ENCODE data around the gene RHPN2. TPM values are rescaled to one million over a fixed set of nuclear protein-coding genes. Genes with fewer than 3 reads are reported as not detected.
A peak's percentile ranks its signal among the peaks of the same experiment; 100 is the strongest.
"Not testable (repeated sequence)": the region's sequence is repeated elsewhere in the genome, so short reads cannot be mapped to it uniquely, and the experiment has no call there.

RHPN2 gene
- total RNA-seq, 3 donors from 2014 or later: 1.4 to 55.3 (median 35.4) TPM

DNA sequence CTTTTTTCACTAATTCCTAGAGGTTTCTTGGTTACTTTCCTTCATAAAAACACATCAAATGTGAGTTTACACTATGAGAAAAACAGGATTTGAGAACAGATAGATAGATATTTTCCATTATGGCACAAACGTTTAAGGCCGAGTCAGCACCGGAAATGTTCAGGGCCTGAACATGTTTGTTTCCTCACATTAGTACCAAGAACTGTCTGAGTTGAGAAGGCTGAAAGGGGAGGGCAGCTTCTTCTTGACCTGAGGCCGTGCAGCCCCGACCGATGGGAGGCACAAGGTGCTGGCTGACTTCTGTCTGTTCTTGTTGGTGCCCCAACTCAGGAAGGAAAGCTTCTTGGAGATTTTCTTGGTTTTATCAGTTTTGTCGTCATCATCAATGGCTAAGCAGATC lies 84.9 kb downstream of the RHPN2 start:
- H3K9me3 ChIP-seq; H3K36me3 ChIP-seq; H3K27me3 ChIP-seq; H3K4me1 ChIP-seq; H3K4me3 ChIP-seq; intact Hi-C loops (cut with DNase I; ENCODE audit: low total_unique reads); H3K27ac ChIP-seq; DNase-seq (ENCODE audit: low spot score in 2 of 2): not testable (repeated sequence)

GRCh38 chr19:32977813-32978212 lies 86.9 kb downstream of the RHPN2 start:
- H3K27me3 ChIP-seq; H3K4me3 ChIP-seq; DNase-seq (ENCODE audit: low spot score in 2 of 2); intact Hi-C loops (cut with DNase I; ENCODE audit: low total_unique reads); H3K9me3 ChIP-seq; H3K4me1 ChIP-seq; H3K36me3 ChIP-seq: not testable (repeated sequence)
- H3K27ac ChIP-seq: peak overlapping the region; percentile 64 to 73

GRCh38 chr19:32977280-32977679 lies 87.4 kb downstream of the RHPN2 start:
- H3K4me1 ChIP-seq: no peaks in the 10 kb centered on the region
- peak in 1 of 2 donors; percentile 60 for DNase-seq (ENCODE audit: low spot score in 2 of 2)

DNA sequence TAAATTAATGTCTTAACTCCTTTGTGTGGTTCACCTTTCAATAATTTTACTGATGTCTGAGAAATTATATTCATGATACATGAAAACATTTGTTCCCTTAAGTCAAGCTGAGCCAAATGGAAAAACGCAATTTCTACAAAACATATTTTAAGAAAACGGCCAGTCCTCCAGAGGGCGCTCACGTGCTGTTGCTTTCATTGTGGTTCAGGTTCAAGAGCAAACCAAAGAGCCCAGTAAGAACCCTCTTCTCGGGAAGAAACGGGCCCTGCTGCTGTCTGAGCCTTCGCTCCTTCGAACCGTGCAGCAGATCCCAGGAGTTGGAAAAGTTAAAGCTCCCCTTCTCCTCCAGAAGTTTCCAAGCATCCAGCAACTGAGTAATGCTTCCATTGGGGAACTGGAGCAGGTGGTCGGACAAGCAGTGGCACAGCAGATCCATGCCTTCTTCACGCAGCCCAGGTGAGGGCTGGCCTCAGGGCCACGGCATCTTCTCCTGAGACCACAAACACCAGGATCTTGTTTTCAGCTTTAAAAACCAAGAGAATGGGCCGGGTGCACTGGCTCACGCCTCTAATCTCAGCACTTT lies 88.4 kb downstream of the RHPN2 start:
- Histone ChIP-seq H3K9me3 (no peaks in the 10 kb centered on the region), H3K27ac (peak overlapping the region; percentile 73 to 75), H3K36me3 (no peaks in the 10 kb centered on the region), H3K27me3 (no peaks in the 10 kb centered on the region), H3K4me1 (no peaks in the 10 kb centered on the region), H3K4me3 (no peak overlapping the region)
- TF ChIP-seq POLR2A (IDR thresholded peaks at IDR 0.05) (no peak), POLR2AphosphoS5 (IDR thresholded peaks at IDR 0.05) (no peak)
- TF ChIP-seq, protein P1, sequence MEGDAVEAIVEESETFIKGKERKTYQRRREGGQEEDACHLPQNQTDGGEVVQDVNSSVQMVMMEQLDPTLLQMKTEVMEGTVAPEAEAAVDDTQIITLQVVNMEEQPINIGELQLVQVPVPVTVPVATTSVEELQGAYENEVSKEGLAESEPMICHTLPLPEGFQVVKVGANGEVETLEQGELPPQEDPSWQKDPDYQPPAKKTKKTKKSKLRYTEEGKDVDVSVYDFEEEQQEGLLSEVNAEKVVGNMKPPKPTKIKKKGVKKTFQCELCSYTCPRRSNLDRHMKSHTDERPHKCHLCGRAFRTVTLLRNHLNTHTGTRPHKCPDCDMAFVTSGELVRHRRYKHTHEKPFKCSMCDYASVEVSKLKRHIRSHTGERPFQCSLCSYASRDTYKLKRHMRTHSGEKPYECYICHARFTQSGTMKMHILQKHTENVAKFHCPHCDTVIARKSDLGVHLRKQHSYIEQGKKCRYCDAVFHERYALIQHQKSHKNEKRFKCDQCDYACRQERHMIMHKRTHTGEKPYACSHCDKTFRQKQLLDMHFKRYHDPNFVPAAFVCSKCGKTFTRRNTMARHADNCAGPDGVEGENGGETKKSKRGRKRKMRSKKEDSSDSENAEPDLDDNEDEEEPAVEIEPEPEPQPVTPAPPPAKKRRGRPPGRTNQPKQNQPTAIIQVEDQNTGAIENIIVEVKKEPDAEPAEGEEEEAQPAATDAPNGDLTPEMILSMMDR (IDR thresholded peaks at IDR 0.05): peak; percentile 56 to 72 (median 59)
- DNase-seq (ENCODE audit: low spot score in 2 of 2): peak; percentile 32 to 79
- intact Hi-C loops (cut with DNase I; ENCODE audit: low total_unique reads): no loop called here

More at GRCh38 chr19:32977280-32977679, 87.4 kb downstream of the RHPN2 start:
- no peaks in the 10 kb centered on the region for H3K9me3 ChIP-seq
- H3K27ac ChIP-seq: peak overlapping the region; percentile 73 to 75
- H3K36me3 ChIP-seq: no peaks in the 10 kb centered on the region
- peak in 1 of 3 donors; percentile 38 for TF ChIP-seq POLR2AphosphoS5 (IDR thresholded peaks at IDR 0.05)
- TF ChIP-seq POLR2A (IDR thresholded peaks at IDR 0.05): no peak
- TF ChIP-seq, protein P1 (IDR thresholded peaks at IDR 0.05): no peak
- intact Hi-C loops (cut with DNase I; ENCODE audit: low total_unique reads): no loop called here
- no peak overlapping the region for H3K4me3 ChIP-seq
- no peaks in the 10 kb centered on the region for H3K27me3 ChIP-seq

- Histone ChIP-seq H3K4me1 (peaks cover 0 to 9% of the 10 kb centered on the region in 2 donors), H3K36me3 (no peaks in the 10 kb centered on the region), H3K9me3 (no peaks in the 10 kb centered on the region), H3K4me3 (peak within 1 kb of the TSS; percentile 79 to 86 (median 80)), H3K27me3 (no peaks in the 10 kb centered on the region), H3K27ac (peak within 1 kb of the TSS; percentile 84 to 88)
- intact Hi-C loops (cut with DNase I; ENCODE audit: low total_unique reads): no loop called here
- TF ChIP-seq, protein P1 (IDR thresholded peaks at IDR 0.05): peak in 1 of 3 donors; percentile 12
- TF ChIP-seq POLR2AphosphoS5 (IDR thresholded peaks at IDR 0.05) (peak; percentile 65 to 75 (median 75)), POLR2A (IDR thresholded peaks at IDR 0.05) (no peak)
- DNase-seq (ENCODE audit: low spot score in 2 of 2): peak; percentile 99
Measured at GRCh38 chr19:32971715-32972540, 92.8 kb downstream of the RHPN2 start, which contains the start of the genes CEP89 and FAAP24. Gene CEP89, minus strand, starts transcription at chr19:32971958. Its CDS starts 84 bp downstream, at chr19:32971874. Gene FAAP24, plus strand, starts transcription at chr19:32972242. Its CDS starts 955 bp downstream, at chr19:32973197.

All from breast epithelium (tissue), 4 donors.